Glomerular visceral epithelial cell (primary cell): Measurements from ENCODE around the gene DPYSL4.

ENCODE experiments used
- DNase-seq: peaks from one replicate; pipeline ENCODE4 v3.0.0-alpha.2; 2016; ENCODE audit errors: extremely low spot score

Gene DPYSL4

GRCh38 chr10:132163826-132164515 lies 22.8 kb upstream of the DPYSL4 start:
- no peak for DNase-seq

- DNase-seq: no peak
These were observed 21.9 kb upstream of the DPYSL4 start for GRCh38 chr10:132164761-132165278.

- no peak for DNase-seq
These were observed 21.2 kb upstream of the DPYSL4 start for GRCh38 chr10:132165416-132165980.

GRCh38 chr10:132166216-132166950 lies 20.4 kb upstream of the DPYSL4 start:
- no peak for DNase-seq

GRCh38 chr10:132167041-132167674 lies 19.6 kb upstream of the DPYSL4 start:
- no peak for DNase-seq

- no peak for DNase-seq
These were observed 18.8 kb upstream of the DPYSL4 start for GRCh38 chr10:132167976-132168375.

- DNase-seq: no peak
These were observed 18.1 kb upstream of the DPYSL4 start for GRCh38 chr10:132168571-132169030.

- DNase-seq: no peak
These were observed 17.6 kb upstream of the DPYSL4 start for GRCh38 chr10:132169031-132169765.

GRCh38 chr10:132169766-132170560 lies 16.8 kb upstream of the DPYSL4 start:
- no peak for DNase-seq

GRCh38 chr10:132170561-132171361 lies 16.0 kb upstream of the DPYSL4 start:
- no peak for DNase-seq

- no peak for DNase-seq
These were observed 14.4 kb upstream of the DPYSL4 start for GRCh38 chr10:132172091-132173066.

- DNase-seq: no peak
These were observed 13.6 kb upstream of the DPYSL4 start for GRCh38 chr10:132173185-132173584.

- DNase-seq: no peak
These were observed 12.5 kb upstream of the DPYSL4 start for GRCh38 chr10:132174237-132174636.

- no peak for DNase-seq
These were observed 11.3 kb upstream of the DPYSL4 start for GRCh38 chr10:132175408-132175807.

- DNase-seq: no peak
These were observed 10.7 kb upstream of the DPYSL4 start for GRCh38 chr10:132175907-132176581.

GRCh38 chr10:132176623-132177500 lies 9.9 kb upstream of the DPYSL4 start:
- DNase-seq: no peak

- DNase-seq: no peak
These were observed 8.7 kb upstream of the DPYSL4 start for GRCh38 chr10:132178046-132178445.
